H9 (cell line): ENCODE measurements around the gene PKIB. TPM values are rescaled to one million over a fixed set of nuclear protein-coding genes. Genes with fewer than 3 reads are reported as not detected.

Experiments
- DNase-seq: peaks from one replicate; pipeline ENCODE4 v3.0.0-alpha.2; 2017
- H2AFZ ChIP-seq: one replicate; pipeline ENCODE4 v1.6.1; 2013; ENCODE audit warnings: mild to moderate bottlenecking, low read length, control low read depth, moderate library complexity
- H2AK5ac ChIP-seq: 2 replicates; pipeline ENCODE4 v1.6.1; 2013; ENCODE audit warnings: low read length, control low read depth, mixed read lengths; ENCODE audit not compliant: insufficient read length
- H2BK120ac ChIP-seq: one replicate; pipeline ENCODE4 v1.6.1; 2013; ENCODE audit warnings: low read depth, mild to moderate bottlenecking, low read length, control low read depth, inconsistent platforms; ENCODE audit not compliant: poor library complexity, severe bottlenecking
- H2BK12ac ChIP-seq: 2 replicates; pipeline ENCODE4 v1.6.1; 2013; ENCODE audit warnings: low read length, control low read depth, mixed read lengths, low read depth; ENCODE audit not compliant: insufficient read length
- H2BK15ac ChIP-seq: 2 replicates; pipeline ENCODE4 v1.6.1; 2013; ENCODE audit warnings: low read depth, low read length, control low read depth
- H2BK20ac ChIP-seq: one replicate; pipeline ENCODE4 v1.6.1; 2013; ENCODE audit warnings: low read depth, mild to moderate bottlenecking, low read length, control low read depth, inconsistent platforms; ENCODE audit not compliant: poor library complexity, severe bottlenecking
- H2BK5ac ChIP-seq: 2 replicates; pipeline ENCODE4 v1.6.1; 2013; ENCODE audit warnings: low read length, control low read depth, mixed read lengths; ENCODE audit not compliant: insufficient read length
- H3K14ac ChIP-seq: 2 replicates; pipeline ENCODE4 v1.6.1; 2013; ENCODE audit warnings: low read length, control low read depth; ENCODE audit not compliant: insufficient read depth
- H3K18ac ChIP-seq: 2 replicates; pipeline ENCODE4 v1.6.1; 2013; ENCODE audit warnings: low read depth, mild to moderate bottlenecking, mixed read lengths, low read length, control low read depth; ENCODE audit not compliant: insufficient read length
- H3K23ac ChIP-seq: 2 replicates; pipeline ENCODE4 v1.6.1; 2013; ENCODE audit warnings: low read length, control low read depth, mixed read lengths, low read depth; ENCODE audit not compliant: insufficient read length
- H3K23me2 ChIP-seq: 2 replicates; pipeline ENCODE4 v1.6.1; 2013; ENCODE audit warnings: low read depth, mild to moderate bottlenecking, mixed read lengths, low read length, control low read depth; ENCODE audit not compliant: insufficient read length, poor library complexity, severe bottlenecking
- H3K27ac ChIP-seq: 2 replicates; pipeline ENCODE4 v1.5.1; 2013; ENCODE audit warnings: low read length, control low read depth, mixed read lengths, low read depth; ENCODE audit not compliant: insufficient read length
- H3K27me3 ChIP-seq: 2 replicates; pipeline ENCODE4 v1.6.1; 2013; ENCODE audit warnings: low read length, control low read depth, inconsistent platforms; ENCODE audit not compliant: insufficient read depth
- H3K4ac ChIP-seq: 2 replicates; pipeline ENCODE4 v1.6.1; 2013; ENCODE audit warnings: low read depth, mild to moderate bottlenecking, control low read depth, inconsistent platforms, low read length, moderate library complexity
- H3K4me1 ChIP-seq: 2 replicates; pipeline ENCODE4 v1.6.1; 2013; ENCODE audit warnings: low read length, control low read depth, inconsistent platforms; ENCODE audit not compliant: insufficient read depth
- H3K4me2 ChIP-seq: 2 replicates; pipeline ENCODE4 v1.6.1; 2013; ENCODE audit warnings: low read length, control low read depth, mixed read lengths; ENCODE audit not compliant: insufficient read length, insufficient read depth
- H3K56ac ChIP-seq: 2 replicates; pipeline ENCODE4 v1.6.1; 2013; ENCODE audit warnings: low read depth, mild to moderate bottlenecking, mixed read lengths, low read length, control low read depth; ENCODE audit not compliant: insufficient read length
- H3K79me1 ChIP-seq: 2 replicates; pipeline ENCODE4 v1.6.1; 2013; ENCODE audit warnings: low read depth, mild to moderate bottlenecking, moderate library complexity, low read length, control low read depth, inconsistent platforms; ENCODE audit not compliant: insufficient read depth, poor library complexity, severe bottlenecking
- H3K79me2 ChIP-seq: 2 replicates; pipeline ENCODE4 v1.6.1; 2013; ENCODE audit warnings: low read length, control low read depth, inconsistent platforms; ENCODE audit not compliant: insufficient read depth
- H3K9ac ChIP-seq: 2 replicates; pipeline ENCODE4 v1.6.1; 2013; ENCODE audit warnings: low read length, control low read depth, mixed read lengths; ENCODE audit not compliant: insufficient read length; ENCODE audit errors: extremely low read depth
- H3K9me3 ChIP-seq: one replicate; pipeline ENCODE4 v1.6.1; 2013; ENCODE audit warnings: low read depth, low read length, inconsistent platforms; ENCODE audit not compliant: control insufficient read depth
- H3T11ph ChIP-seq: one replicate; pipeline ENCODE4 v1.6.1; 2013; ENCODE audit warnings: mild to moderate bottlenecking, low read length, control low read depth, inconsistent platforms
- H4K20me1 ChIP-seq: one replicate; pipeline ENCODE4 v1.6.1; 2013; ENCODE audit not compliant: control insufficient read depth, insufficient read length, insufficient read depth
- H4K5ac ChIP-seq: 2 replicates; pipeline ENCODE4 v1.6.1; 2013; ENCODE audit warnings: low read depth, mild to moderate bottlenecking, mixed read lengths, low read length, control low read depth; ENCODE audit not compliant: insufficient read length
- H4K8ac ChIP-seq: replicated peaks from 2 replicates; pipeline ENCODE4 v1.6.1; 2013; ENCODE audit warnings: low read length, control low read depth, mixed read lengths, low read depth; ENCODE audit not compliant: insufficient read length
- H4K91ac ChIP-seq: 2 replicates; pipeline ENCODE4 v1.6.1; 2013; ENCODE audit warnings: low read depth, mild to moderate bottlenecking, moderate library complexity, mixed read lengths, low read length, control low read depth; ENCODE audit not compliant: insufficient read length
- H3K27ac Mint-ChIP-seq, 3 experiments: 2 replicates in 2 of 3; 3 replicates in 1 of 3; pipeline ENCODE4 v1.8.0; 2020 to 2021; ENCODE audit warnings: mixed read lengths in 3 of 3, mild to moderate bottlenecking in 1 of 3, moderate library complexity in 1 of 3
- H3K27me3 Mint-ChIP-seq: 2 replicates; pipeline ENCODE4 v1.8.0; 2021; ENCODE audit warnings: low read depth, mild to moderate bottlenecking, moderate library complexity, mixed read lengths
- H3K36me3 Mint-ChIP-seq, 3 experiments: 2 replicates in 2 of 3; 3 replicates in 1 of 3; pipeline ENCODE4 v1.8.0; 2020 to 2021; ENCODE audit warnings: low read depth in 3 of 3, mixed read lengths in 3 of 3; ENCODE audit not compliant: insufficient read depth in 1 of 3
- H3K4me1 Mint-ChIP-seq, 2 experiments: 2 replicates each; pipeline ENCODE4 v1.8.0; 2020; ENCODE audit warnings: mixed read lengths in 2 of 2
- H3K4me3 Mint-ChIP-seq, 2 experiments: 2 replicates in 1 of 2; 3 replicates in 1 of 2; pipeline ENCODE4 v1.8.0; 2020 to 2021; ENCODE audit warnings: mild to moderate bottlenecking in 2 of 2, mixed read lengths in 2 of 2, moderate library complexity in 1 of 2
- H3K9me3 Mint-ChIP-seq, 2 experiments: 2 replicates in 1 of 2; 3 replicates in 1 of 2; pipeline ENCODE4 v1.8.0; 2020; ENCODE audit warnings: mild to moderate bottlenecking in 2 of 2, mixed read lengths in 2 of 2, moderate library complexity in 1 of 2
- CTCF ChIP-seq: fragments of 200-600 bp; sonication (generic); conservative IDR thresholded peaks from 3 replicates; pipeline ENCODE4 v1.8.0; 2021; ENCODE audit warnings: antibody characterized with exemption, mild to moderate bottlenecking
- WGBS: extraction: QIAGEN DNeasy Blood & Tissue Kit; methylation state at CpG from one replicate; pipeline ENCODE4 v1.1.7; 2013; ENCODE audit warnings: missing lambda C conversion rate, low lambda C conversion rate, mixed read lengths; ENCODE audit not compliant: insufficient read length; ENCODE audit errors: extremely low coverage; 5-methylcytosine and 5-hydroxymethylcytosine counted together
- total RNA-seq: library from RNA; stranded (reverse); gene quantifications from 2 replicates; pipeline ENCODE4 v1.2.1, GENCODE V29; 2021

PKIB gene
- total RNA-seq, 1 experiment from 2014 or later = 46.5 TPM

- Histone ChIP-seq H3K27ac (no peak overlapping the region), H4K20me1 (no peaks in the 10 kb centered on the region), H3K14ac (no peak overlapping the region), H3K27me3 (no peaks in the 10 kb centered on the region), H4K8ac (no peak overlapping the region), H2BK5ac (no peak overlapping the region), H2BK120ac (no peak overlapping the region), H2BK20ac (no peak overlapping the region), H2AK5ac (no peak overlapping the region), H3K23ac (no peak overlapping the region), H2AFZ (no peak overlapping the region), H4K91ac (no peak overlapping the region), H3K4me2 (no peak overlapping the region), H3T11ph (no peak overlapping the region), H3K9ac (no peak overlapping the region), H3K4me1 (no peaks in the 10 kb centered on the region; the same call in 1 of the 2 replicates), H3K18ac (no peak overlapping the region), H2BK12ac (no peak overlapping the region), H3K4ac (no peak overlapping the region), H3K79me1 (no peaks in the 10 kb centered on the region), H3K56ac (no peak overlapping the region), H3K9me3 (no peaks in the 10 kb centered on the region), H3K23me2 (no peaks in the 10 kb centered on the region), H4K5ac (no peak overlapping the region), H3K79me2 (0 out of 2 replicates have a peak, but pooled peaks cover 2% of the 10 kb centered on the region), H2BK15ac (no peak overlapping the region)
- Mint-ChIP-seq H3K27me3 (no peaks in the 10 kb centered on the region), H3K4me1 (peaks cover 6 to 42% of the 10 kb centered on the region in 2 experiments), H3K4me3 (no peak overlapping the region), H3K27ac (no peak overlapping the region), H3K36me3 (peaks cover 2 to 9% (median 6%) of the 10 kb centered on the region in 3 experiments; a peak in 6 of 7 replicates), H3K9me3 (peaks cover 5% of the 10 kb centered on the region in 2 experiments; a peak in 2 of 5 replicates)
- WGBS = no CpG with 5 or more reads among the region's 4 CpGs
- no peak for TF ChIP-seq CTCF
- DNase-seq = no peak
These were observed 82.8 kb downstream of the PKIB start for GRCh38 chr6:122692807-122693580.
